GM18519 (cell line): ENCODE data around the gene PDE9A.

Experiments
- ATAC-seq: cut with Tn5 transposase; IDR thresholded peaks from one replicate; pipeline ENCODE4 v1.9.1; 2021; ENCODE audit warnings: mild to moderate bottlenecking, moderate library complexity; ENCODE audit not compliant: unreplicated experiment, low FRiP score

Gene PDE9A

DNA sequence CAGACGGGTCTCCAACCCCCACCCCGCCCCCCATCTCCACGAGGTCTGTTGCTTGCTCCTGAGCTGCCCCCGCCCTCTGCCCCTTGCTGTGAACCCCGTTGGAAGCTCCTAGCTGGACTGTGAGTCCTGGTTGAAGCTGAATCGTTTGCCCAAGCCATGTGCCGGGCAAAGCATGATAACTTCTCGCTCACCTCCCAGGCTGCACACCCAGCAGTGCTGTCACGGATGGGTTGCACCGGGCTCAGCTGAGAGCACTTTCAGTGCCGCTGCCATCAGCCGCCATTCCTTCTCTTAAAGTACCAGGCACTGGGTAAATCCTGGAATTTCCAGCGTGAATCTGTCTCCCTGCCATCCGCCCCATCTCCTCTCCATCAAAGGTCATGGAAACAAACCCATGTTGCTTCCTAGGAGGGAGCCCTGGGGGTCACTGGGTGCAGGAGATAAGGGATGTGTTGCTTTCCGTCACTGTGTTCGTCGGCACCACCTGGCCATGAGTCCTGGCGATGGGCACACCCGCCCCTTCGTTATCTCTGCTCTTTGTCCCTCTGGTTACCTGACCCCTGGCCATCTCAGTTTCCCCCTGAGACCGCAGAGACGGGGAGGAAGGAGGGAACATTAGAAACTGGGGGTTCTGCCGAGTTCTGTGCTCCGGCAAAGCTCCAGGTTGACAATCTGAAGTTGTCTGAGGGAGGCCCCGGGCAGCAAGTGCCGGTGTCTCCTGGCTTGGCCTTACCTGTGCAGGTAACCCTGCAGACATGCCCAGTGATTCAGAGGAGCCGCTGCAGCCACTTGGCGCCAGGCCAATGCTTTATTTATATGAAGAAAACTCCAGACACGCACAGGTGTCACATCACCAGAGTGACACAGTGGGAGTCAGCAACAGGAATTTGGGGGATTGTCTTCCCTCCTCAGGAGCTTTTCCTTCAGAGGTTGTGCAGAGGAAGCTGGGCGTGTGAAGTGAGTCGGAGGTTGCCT lies 2.7 kb downstream of the PDE9A start:
- ATAC-seq: no peak

GRCh38 chr21:42656872-42657271 lies 3.5 kb downstream of the PDE9A start:
- ATAC-seq: no peak

DNA sequence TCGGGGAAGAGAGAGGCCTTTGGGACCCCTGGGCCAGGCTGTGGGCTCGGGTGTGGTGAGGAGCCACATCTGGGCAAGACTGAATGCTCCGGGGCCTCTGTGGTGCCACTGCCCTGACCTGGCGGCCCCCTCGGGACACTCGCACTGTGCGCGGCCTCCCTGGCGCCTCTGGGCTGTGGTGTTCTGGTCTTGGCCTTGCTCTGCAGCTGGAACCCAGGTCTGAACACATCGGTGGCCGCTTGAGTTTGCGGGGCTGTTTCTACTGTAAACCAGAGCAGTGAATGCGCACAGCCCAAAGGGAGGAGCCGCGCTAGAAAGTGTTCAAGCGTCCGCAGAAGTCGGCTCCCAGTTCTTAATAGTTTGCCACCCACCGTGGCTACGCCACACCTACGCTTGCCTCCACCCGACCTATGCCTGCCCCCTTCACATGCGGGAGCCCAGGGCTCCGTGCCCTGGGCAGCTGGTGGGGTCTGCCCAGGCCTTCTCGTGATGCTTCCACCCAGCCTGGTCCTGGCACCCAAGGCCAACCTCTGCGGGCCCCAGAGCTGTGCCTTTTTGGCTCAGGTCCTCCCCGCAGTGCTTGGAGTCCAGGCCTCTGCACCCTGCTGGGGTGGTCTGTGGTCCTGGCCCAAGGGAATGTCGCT lies 4.4 kb downstream of the PDE9A start:
- ATAC-seq: no peak

DNA sequence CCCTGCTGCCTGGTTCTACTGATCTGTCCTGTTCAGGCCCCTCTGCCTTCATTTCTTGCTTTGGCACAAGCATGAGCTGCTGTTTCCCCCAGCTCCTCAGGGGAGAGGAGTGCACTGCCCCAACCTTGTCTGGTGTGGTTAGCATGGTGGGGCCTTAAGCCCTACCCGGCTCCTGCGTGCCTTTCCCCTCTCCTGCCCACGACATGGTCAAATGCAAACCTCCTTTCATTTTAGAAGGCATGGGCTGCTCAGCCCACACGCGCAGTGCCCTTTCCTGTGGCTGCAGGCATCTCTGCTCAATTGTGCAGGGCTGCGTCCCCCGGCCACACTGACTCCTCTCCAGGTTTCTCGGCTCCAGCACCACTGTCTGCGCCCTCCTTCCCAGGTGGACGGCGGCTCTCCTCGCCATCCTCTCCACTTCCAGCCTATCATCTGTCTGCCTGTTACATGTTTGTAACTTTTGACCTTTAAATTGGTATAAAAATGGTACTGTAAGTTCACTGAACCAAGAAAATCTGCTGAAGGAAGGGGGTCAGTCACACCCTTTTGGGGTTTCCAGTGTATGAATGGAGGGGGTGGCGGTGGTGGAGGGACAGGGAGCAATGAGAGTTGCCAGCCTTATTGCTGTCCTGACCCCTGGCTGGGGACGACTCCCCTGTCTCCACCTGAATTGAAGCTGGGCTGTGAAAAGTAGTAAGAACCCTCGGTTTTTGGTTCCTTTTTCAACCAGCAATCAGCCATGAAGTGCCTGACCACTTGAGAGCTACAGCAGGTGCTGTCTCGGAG lies 5.1 kb downstream of the PDE9A start:
- no peak for ATAC-seq

DNA sequence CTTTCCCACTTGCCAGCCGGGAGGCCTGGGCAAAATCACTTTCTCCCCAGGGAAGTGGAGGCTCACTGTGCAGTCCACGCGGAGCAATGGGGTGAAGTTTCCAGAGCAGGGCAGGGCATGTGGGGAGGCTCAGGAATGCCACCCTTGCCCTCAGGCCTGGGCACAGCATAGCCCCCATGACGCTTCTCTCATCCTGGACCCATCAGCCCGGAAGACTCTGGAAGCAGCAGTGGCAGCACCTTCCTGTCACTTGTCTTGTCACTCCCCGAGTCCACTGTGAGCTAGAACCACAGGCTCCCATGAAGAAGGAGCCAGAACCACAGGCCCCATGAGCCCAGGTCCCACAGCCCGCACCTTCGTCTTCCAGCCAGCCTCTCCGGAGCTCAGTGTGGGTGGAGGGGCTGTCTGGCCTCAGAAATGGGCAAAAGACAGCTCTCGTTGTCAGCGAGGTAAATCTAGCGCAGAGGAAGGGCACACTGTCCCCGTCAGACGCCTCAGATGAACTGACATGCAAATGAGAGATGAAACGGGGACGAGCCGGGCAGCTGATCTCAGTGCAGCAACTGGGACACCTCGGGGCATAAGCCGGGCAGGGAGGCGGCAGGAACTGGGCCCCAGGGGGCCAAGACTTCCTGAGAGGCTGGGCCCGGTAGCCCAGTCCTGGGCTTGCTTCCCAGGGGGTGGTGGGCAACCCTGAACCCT lies 6.1 kb downstream of the PDE9A start:
- no peak for ATAC-seq

DNA sequence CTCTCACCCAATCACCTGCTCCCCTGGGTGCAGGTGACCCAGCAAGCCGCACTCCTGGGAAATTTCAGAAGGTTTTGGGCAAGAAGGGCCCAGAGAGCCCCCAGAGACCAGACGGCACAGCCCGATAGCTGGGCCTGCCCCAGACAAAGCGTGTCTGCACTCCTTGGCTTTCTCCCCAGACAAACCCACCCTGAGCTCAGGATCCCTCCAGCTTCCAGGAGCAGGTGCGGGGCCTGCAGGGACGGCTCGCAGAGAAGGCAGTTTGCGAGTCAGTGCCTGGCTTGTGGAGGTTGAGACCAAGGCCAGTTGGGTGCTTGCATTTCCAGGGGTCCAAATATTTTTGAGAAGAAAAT lies 6.7 kb downstream of the PDE9A start:
- no peak for ATAC-seq

DNA sequence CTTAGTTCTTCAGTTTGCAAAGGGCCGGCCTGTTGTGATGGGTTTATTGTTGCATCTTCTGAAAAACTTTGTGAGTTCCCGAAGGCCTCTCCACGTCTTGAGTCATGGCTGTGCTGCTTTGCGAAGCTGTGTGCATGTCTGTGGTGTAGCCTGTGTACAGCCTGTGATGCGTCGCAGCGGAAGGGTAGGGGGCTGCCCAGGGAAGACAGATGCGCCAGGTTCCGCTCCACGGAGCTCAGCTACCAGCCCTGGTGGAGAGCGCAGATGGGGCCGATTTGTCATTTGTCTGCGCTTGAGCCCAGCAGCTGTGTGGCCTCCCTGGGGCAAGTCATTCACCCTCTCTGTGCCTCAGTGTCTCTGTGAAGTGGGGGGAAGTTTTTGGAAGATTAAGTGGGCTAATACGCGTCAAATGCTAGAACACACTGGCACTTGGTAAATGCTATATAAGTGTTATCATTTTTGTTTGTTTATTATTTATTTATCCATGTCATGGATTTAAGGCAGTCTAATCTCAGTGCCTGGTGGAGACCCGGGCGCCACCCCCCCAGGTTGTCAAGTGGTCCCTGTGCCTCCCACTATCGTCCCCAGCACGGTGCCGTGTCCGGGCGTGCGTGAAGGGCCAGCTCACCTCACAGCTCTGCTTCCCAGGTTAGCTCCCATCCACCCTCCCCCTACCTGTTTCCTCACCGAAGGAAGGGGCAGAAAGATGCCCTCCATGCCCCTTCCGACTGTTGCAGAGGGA lies 8.4 kb downstream of the PDE9A start:
- no peak for ATAC-seq

- ATAC-seq: no peak
Observed at GRCh38 chr21:42662430-42663199, 9.2 kb downstream of the PDE9A start.

DNA sequence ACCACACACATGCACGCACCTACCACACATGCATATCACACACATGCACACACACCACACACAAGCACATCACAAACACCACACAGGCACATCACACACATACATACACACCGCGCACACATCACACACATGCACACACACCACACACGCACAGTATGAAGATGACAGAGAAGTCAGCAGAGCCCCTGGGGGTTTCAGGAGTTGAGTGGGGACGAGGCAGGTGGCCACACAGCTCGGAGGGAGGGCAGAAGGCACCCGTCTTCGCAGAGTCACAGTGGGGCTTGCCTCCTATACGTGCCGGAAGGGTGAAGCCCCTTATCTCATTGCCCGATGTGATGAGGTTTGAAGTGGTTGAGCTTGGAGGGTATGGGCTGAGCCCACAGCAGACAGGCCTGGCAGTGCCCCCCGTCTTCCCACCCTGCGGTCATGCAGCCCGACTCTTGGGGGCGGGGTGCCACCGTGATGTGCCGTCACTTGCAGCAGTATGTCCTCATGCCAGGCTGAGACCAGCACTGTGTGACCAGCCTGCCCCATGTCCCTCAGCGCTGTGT lies 9.9 kb downstream of the PDE9A start:
- ATAC-seq: no peak

GRCh38 chr21:42663860-42664535 lies 10.6 kb downstream of the PDE9A start:
- ATAC-seq: no peak

GRCh38 chr21:42664614-42665013 lies 11.2 kb downstream of the PDE9A start:
- ATAC-seq: no peak

GRCh38 chr21:42665026-42665425 lies 11.6 kb downstream of the PDE9A start:
- ATAC-seq: no peak

DNA sequence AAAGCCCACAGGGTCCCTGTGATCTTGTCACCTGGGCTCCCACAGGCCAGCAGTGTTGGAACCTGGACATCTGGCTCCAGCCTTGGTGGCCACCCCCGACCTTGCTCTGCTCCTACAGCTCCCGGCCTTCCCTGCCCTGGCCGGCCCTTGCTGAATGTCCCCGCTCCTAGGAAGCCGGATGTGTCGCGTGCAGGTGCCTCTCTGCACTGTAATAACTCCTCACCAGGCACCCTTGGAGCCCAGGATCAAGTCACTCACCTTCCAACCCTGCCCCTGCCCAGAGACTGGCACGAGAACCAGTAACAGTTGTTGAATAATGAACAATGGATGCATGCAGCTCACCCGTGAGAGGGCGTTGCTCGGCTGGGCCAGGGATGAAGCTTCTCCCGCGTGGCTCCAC lies 12.1 kb downstream of the PDE9A start:
- no peak for ATAC-seq

DNA sequence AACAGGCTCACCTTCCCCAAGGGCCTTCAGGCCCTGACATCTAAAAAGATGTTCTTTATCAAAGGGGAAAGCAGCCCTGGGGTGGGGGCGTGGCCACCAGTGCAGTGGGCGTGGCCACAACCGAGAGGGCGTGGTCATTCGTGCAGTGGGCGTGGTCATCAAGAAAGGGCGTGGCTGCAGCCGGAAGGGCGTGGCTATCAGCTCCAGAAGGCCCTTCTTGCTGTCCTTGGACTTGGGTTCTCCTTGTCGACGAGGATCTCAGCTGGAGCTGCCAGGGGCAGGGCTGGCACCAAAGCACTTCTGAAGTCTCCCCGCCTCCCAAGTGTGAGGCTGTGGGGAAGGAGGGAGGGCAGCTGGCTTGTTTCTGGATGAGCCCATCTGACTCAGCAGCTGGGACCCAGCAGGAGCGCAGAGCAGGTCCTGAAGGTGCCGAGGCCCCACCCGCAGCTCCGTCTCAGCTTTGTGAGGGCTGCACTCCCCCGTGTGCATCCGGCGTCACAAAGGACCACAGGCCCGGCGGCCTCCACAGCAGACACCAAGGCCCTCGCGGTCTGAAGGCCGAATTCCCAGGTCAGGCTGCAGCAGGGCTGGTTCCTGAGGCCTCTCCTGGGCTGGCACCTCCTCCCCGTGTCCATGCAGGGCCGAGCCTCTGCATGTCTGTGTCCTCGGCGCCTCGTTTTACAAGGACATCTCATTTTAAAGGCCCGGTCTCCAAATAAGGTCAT lies 12.8 kb downstream of the PDE9A start:
- no peak for ATAC-seq

DNA sequence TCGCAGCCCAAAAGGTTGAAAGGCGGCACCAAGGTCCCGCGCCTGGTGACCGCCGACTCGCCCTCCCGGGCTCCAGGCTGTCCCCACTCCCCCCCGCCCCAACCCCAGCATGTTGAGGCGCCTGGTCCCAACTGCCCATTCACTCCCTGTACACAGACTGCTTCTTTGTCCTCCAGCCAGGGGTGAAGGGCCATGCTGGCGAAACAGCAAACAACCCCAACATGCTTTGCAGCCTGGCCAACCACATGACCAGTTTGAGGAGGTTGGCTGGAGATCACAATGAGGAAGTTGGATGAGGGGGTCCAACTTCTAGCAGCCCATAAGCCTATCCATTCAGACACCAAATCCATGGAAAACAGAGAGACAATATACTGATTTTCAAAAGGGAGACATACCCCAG lies 13.5 kb downstream of the PDE9A start:
- ATAC-seq: no peak

- no peak for ATAC-seq
Observed at GRCh38 chr21:42668298-42668992, 15.0 kb downstream of the PDE9A start.

- ATAC-seq: no peak
Observed at GRCh38 chr21:42669041-42669440, 15.6 kb downstream of the PDE9A start.
